OCI-LY7 (cell line): ENCODE results near the gene STK4. TPM values are rescaled to one million over a fixed set of nuclear protein-coding genes. Genes with fewer than 3 reads are reported as not detected.

Experiments
- BruUV-seq: library from RNA; stranded (reverse); fragments of 400-500 nt; replicated peaks from 2 replicates; lab custom pipeline; 2021; lab: Mats Ljungman, UMichigan
- CTCF ChIA-PET: fragments of 300-600 bp; sonication (Branson Sonifier 250); formaldehyde crosslinking; loops from one replicate; lab custom pipeline; 2022; ENCODE audit warnings: antibody characterized with exemption; ENCODE audit not compliant: unreplicated experiment; lab: Charles Lee
- POLR2A ChIA-PET: fragments of 300-600 bp; sonication (Branson Sonifier 250); formaldehyde crosslinking; loops from one replicate; lab custom pipeline; 2022; ENCODE audit warnings: antibody characterized with exemption; lab: Charles Lee
- DNase-seq: peaks from one replicate; pipeline ENCODE4 v3.0.0-alpha.2; 2015; ENCODE audit warnings: low spot score
- H2AFZ ChIP-seq: fragments of 200-600 bp; sonication (generic), shearing (Covaris generic); 2 replicates; pipeline ENCODE4 v1.6.1; 2014; ENCODE audit warnings: mild to moderate bottlenecking, antibody characterized with exemption, low read length, moderate library complexity
- H3K27ac ChIP-seq: fragments of 200-600 bp; sonication (generic); 2 replicates; pipeline ENCODE4 v1.5.1; 2014; ENCODE audit warnings: mixed run types, low read depth, mild to moderate bottlenecking, moderate library complexity, low read length, inconsistent platforms; ENCODE audit not compliant: poor library complexity, severe bottlenecking
- H3K36me3 ChIP-seq: fragments of 200-600 bp; sonication (generic); 2 replicates; pipeline ENCODE4 v1.6.1; 2014; ENCODE audit warnings: mild to moderate bottlenecking, antibody characterized with exemption, low read length, moderate library complexity, mixed read lengths; ENCODE audit not compliant: insufficient read depth
- H3K4me1 ChIP-seq: fragments of 200-600 bp; sonication (generic); 2 replicates; pipeline ENCODE4 v1.5.1; 2014; ENCODE audit warnings: mild to moderate bottlenecking, low read length; ENCODE audit not compliant: insufficient read depth, poor library complexity, severe bottlenecking
- H3K4me2 ChIP-seq: fragments of 200-600 bp; sonication (generic); 2 replicates; pipeline ENCODE4 v1.6.1; 2014; ENCODE audit warnings: mild to moderate bottlenecking, low read length
- H3K4me3 ChIP-seq: fragments of 200-600 bp; sonication (generic); 2 replicates; pipeline ENCODE4 v1.5.1; 2014; ENCODE audit warnings: mild to moderate bottlenecking, low read depth, low read length; ENCODE audit not compliant: poor library complexity, severe bottlenecking
- H3K79me2 ChIP-seq: fragments of 200-600 bp; sonication (generic); 2 replicates; pipeline ENCODE4 v1.6.1; 2016; ENCODE audit warnings: low read depth, mild to moderate bottlenecking, low read length, moderate library complexity, mixed read lengths; ENCODE audit not compliant: insufficient read depth
- H3K9me2 ChIP-seq: fragments of 200-600 bp; sonication (generic); 2 replicates; pipeline ENCODE4 v1.6.1; 2016; ENCODE audit warnings: mild to moderate bottlenecking, low read length, mixed read lengths; ENCODE audit not compliant: insufficient read depth
- H3K9me3 ChIP-seq: fragments of 200-600 bp; sonication (generic); 2 replicates; pipeline ENCODE4 v1.6.1; 2014; ENCODE audit warnings: mild to moderate bottlenecking, mixed run types, low read length, mixed read lengths
- H4K20me1 ChIP-seq: fragments of 200-600 bp; sonication (generic); 2 replicates; pipeline ENCODE4 v1.6.1; 2014; ENCODE audit warnings: mild to moderate bottlenecking, antibody characterized with exemption, low read length, moderate library complexity, mixed read lengths; ENCODE audit not compliant: insufficient read depth
- CTCF ChIP-seq: fragments of 200-600 bp; sonication (generic); conservative IDR thresholded peaks from 2 replicates; pipeline ENCODE4 v1.5.1; 2014; ENCODE audit warnings: mild to moderate bottlenecking, antibody characterized with exemption, low read length, moderate library complexity, mixed read lengths
- EZH2phosphoT487 ChIP-seq: fragments of 200-600 bp; sonication (generic); IDR thresholded peaks from 2 replicates; pipeline ENCODE4 v1.6.1; 2018; ENCODE audit warnings: low read depth, borderline replicate concordance, mild to moderate bottlenecking, mixed run types, antibody characterized with exemption, low read length, moderate library complexity, mixed read lengths
- intact Hi-C: fragments of 100-400 bp; cut with micrococcal nuclease; formaldehyde crosslinking; loops from one replicate; pipeline ENCODE4 v1.10.0; 2022; ENCODE audit not compliant: unreplicated experiment
- total RNA-seq, 2 experiments: library from RNA; depleted of rRNA in 1 of 2; stranded (reverse); fragments of >200 nt in 1 of 2; shearing (Covaris generic) in 1 of 2; gene quantifications; 2 replicates each; pipeline ENCODE4 v1.2.3, GENCODE V29; 2014 to 2022

The STK4 gene
- total RNA-seq, 2 experiments from 2014 or later = 67.9 to 140 TPM

- no peak for DNase-seq
- Histone ChIP-seq H3K4me2 (no peak overlapping the region), H3K79me2 (no peaks in the 10 kb centered on the region), H3K4me1 (no peaks in the 10 kb centered on the region), H2AFZ (no peak overlapping the region), H3K27ac (no peak overlapping the region), H3K36me3 (peaks cover 66% of the 10 kb centered on the region), H4K20me1 (no peaks in the 10 kb centered on the region), H3K9me2 (no peaks in the 10 kb centered on the region), H3K9me3 (no peaks in the 10 kb centered on the region), H3K4me3 (no peak overlapping the region)
- BruUV-seq = no TSS peak
- ChIA-PET CTCF (no interaction called here), POLR2A (interaction anchor here (0.7 to 1.6 kb wide), 3 partner anchors 22 to 80 kb away, joined by 3 to 5 read pairs (median 3); no protein-coding TSS in a partner anchor)
- TF ChIP-seq CTCF (no peak), EZH2phosphoT487 (no peak)
- intact Hi-C loops = no loop called here
These were observed 48.9 kb upstream of the STK4 start for GRCh38 chr20:44917399-44917798.

GRCh38 chr20:44918342-44918741 lies 48.0 kb upstream of the STK4 start:
- POLR2A ChIA-PET = interaction anchor here (0.5 to 1.6 kb wide), 2 partner anchors 24 to 40 kb away, joined by 3 read pairs; no protein-coding TSS in a partner anchor
- no peaks in the 10 kb centered on the region for H3K9me3 ChIP-seq
- H3K4me2 ChIP-seq = no peak overlapping the region
- no peaks in the 10 kb centered on the region for H3K4me1 ChIP-seq
- no peaks in the 10 kb centered on the region for H3K9me2 ChIP-seq
- no peak overlapping the region for H2AFZ ChIP-seq
- no peak overlapping the region for H3K4me3 ChIP-seq
- BruUV-seq = no TSS peak
- H3K27ac ChIP-seq = no peak overlapping the region
- H4K20me1 ChIP-seq = no peaks in the 10 kb centered on the region
- intact Hi-C loops = no loop called here
- CTCF ChIA-PET = no interaction called here
- H3K36me3 ChIP-seq = peaks cover 64% of the 10 kb centered on the region
- no peak for TF ChIP-seq CTCF
- no peak for TF ChIP-seq EZH2phosphoT487
- H3K79me2 ChIP-seq = no peaks in the 10 kb centered on the region
- DNase-seq = no peak

- DNase-seq = no peak
- intact Hi-C loops = no loop called here
- CTCF ChIA-PET = no interaction called here
- H3K79me2 ChIP-seq = no peaks in the 10 kb centered on the region
- no peak overlapping the region for H3K4me2 ChIP-seq
- no peaks in the 10 kb centered on the region for H3K9me2 ChIP-seq
- no peaks in the 10 kb centered on the region for H3K4me1 ChIP-seq
- H3K9me3 ChIP-seq = no peaks in the 10 kb centered on the region
- peaks cover 62% of the 10 kb centered on the region for H3K36me3 ChIP-seq
- POLR2A ChIA-PET = interaction anchor here (0.6 to 1.6 kb wide), 2 partner anchors 24 to 102 kb away, joined by 3 to 4 read pairs; no protein-coding TSS in a partner anchor
- no peak overlapping the region for H3K4me3 ChIP-seq
- no peak overlapping the region for H2AFZ ChIP-seq
- no peak overlapping the region for H3K27ac ChIP-seq
- TF ChIP-seq EZH2phosphoT487 (no peak), CTCF (no peak)
- no TSS peak for BruUV-seq
- H4K20me1 ChIP-seq = no peaks in the 10 kb centered on the region
These were observed 47.6 kb upstream of the STK4 start for GRCh38 chr20:44918761-44919160.
